H1 (cell line): ENCODE results near the gene STXBP6. TPM values are rescaled to one million over a fixed set of nuclear protein-coding genes. Genes with fewer than 3 reads are reported as not detected.

Source experiments
- CTCF ChIA-PET: fragments of 300-600 bp; sonication (Branson Sonifier 250); formaldehyde crosslinking; loops from one replicate; lab custom pipeline; 2021; ENCODE audit not compliant: partially characterized antibody; lab: Charles Lee
- POLR2A ChIA-PET: fragments of 300-600 bp; sonication (Branson Sonifier 250); formaldehyde crosslinking; loops from one replicate; lab custom pipeline; 2021; ENCODE audit warnings: inconsistent platforms; ENCODE audit not compliant: partially characterized antibody; lab: Charles Lee
- DNase-seq, 2 experiments: peaks; one replicate each; pipeline versions ENCODE4 v3.0.0 to v3.0.0-alpha.2; 2010 to 2022; ENCODE audit warnings: low spot score in 2 of 2, low read depth in 1 of 2, mixed read lengths in 1 of 2
- FAIRE-seq: peaks from 2 replicates; lab custom pipeline; 2011; peaks lifted over from hg19 to GRCh38; lab: Jason Lieb, UNC
- H2AFZ ChIP-seq: 2 replicates; pipeline ENCODE4 v1.8.1; 2012; ENCODE audit warnings: low read length, inconsistent platforms
- H2AK5ac ChIP-seq: 2 replicates; pipeline ENCODE4 v1.6.1; 2013; ENCODE audit warnings: low read depth, low read length
- H2BK120ac ChIP-seq: replicated peaks from 2 replicates; pipeline ENCODE3; 2013; ENCODE audit warnings: low read depth, low read length, inconsistent platforms
- H2BK12ac ChIP-seq: 2 replicates; pipeline ENCODE4 v1.6.1; 2013; ENCODE audit warnings: low read depth, low read length
- H2BK15ac ChIP-seq: 2 replicates; pipeline ENCODE4 v1.6.1; 2013; ENCODE audit warnings: low read length
- H2BK20ac ChIP-seq: 2 replicates; pipeline ENCODE4 v1.6.1; 2013; ENCODE audit warnings: low read length
- H2BK5ac ChIP-seq: 2 replicates; pipeline ENCODE4 v1.6.1; 2013; ENCODE audit warnings: low read depth, low read length
- H3K14ac ChIP-seq: 2 replicates; pipeline ENCODE4 v1.6.1; 2013; ENCODE audit warnings: inconsistent platforms; ENCODE audit not compliant: insufficient read length
- H3K18ac ChIP-seq: 2 replicates; pipeline ENCODE4 v1.6.1; 2013; ENCODE audit warnings: low read length; ENCODE audit errors: extremely low read depth
- H3K23ac ChIP-seq: 2 replicates; pipeline ENCODE4 v1.6.1; 2013; ENCODE audit warnings: inconsistent platforms; ENCODE audit not compliant: insufficient read length
- H3K23me2 ChIP-seq: 2 replicates; pipeline ENCODE4 v1.6.1; 2013; ENCODE audit warnings: low read depth, low read length
- H3K27ac ChIP-seq: 2 replicates; pipeline ENCODE4 v1.6.1; 2011; ENCODE audit warnings: low read depth, low read length, inconsistent platforms
- H3K27me3 ChIP-seq, 4 experiments: replicated peaks in 1 of 4; 1 replicate in 1 of 4; 2 replicates in 3 of 4; pipeline versions ENCODE4 v1.6.1 to v1.8.1; 2011 to 2013; ENCODE audit warnings: low read length in 3 of 4, mild to moderate bottlenecking in 3 of 4, inconsistent platforms in 2 of 4, mixed read lengths in 2 of 4, moderate library complexity in 1 of 4; ENCODE audit not compliant: control insufficient read depth in 3 of 4, insufficient read depth in 3 of 4; ENCODE audit errors: extremely low read depth in 1 of 4
- H3K36me3 ChIP-seq, 4 experiments: 2 replicates each; pipeline versions ENCODE4 v1.6.1 to v1.8.1; 2011 to 2013; ENCODE audit warnings: mild to moderate bottlenecking in 4 of 4, low read length in 3 of 4, moderate library complexity in 2 of 4, control low read depth in 1 of 4, inconsistent platforms in 1 of 4; ENCODE audit not compliant: insufficient read depth in 4 of 4, control insufficient read depth in 2 of 4
- H3K4ac ChIP-seq: replicated peaks from 2 replicates; pipeline ENCODE3; 2013; ENCODE audit warnings: low read length, low read depth, mixed read lengths, inconsistent platforms; ENCODE audit not compliant: insufficient read length
- H3K4me1 ChIP-seq, 4 experiments: replicated peaks in 1 of 4; 1 replicate in 1 of 4; 2 replicates in 3 of 4; pipeline versions ENCODE4 v1.6.1 to v1.8.1; 2011 to 2013; ENCODE audit warnings: low read length in 3 of 4, inconsistent platforms in 2 of 4, mixed read lengths in 1 of 4; ENCODE audit not compliant: insufficient read depth in 4 of 4, control insufficient read depth in 3 of 4
- H3K4me2 ChIP-seq, 2 experiments: 2 replicates each; pipeline versions ENCODE4 v1.6.1 to v1.8.1; 2011 to 2013; ENCODE audit warnings: low read depth in 2 of 2, low read length in 2 of 2, control low read depth in 1 of 2, inconsistent platforms in 1 of 2, mild to moderate bottlenecking in 1 of 2; ENCODE audit not compliant: insufficient read depth in 1 of 2
- H3K4me3 ChIP-seq, 4 experiments: fragments of 200-600, 300-600 bp in 1 of 4; sonication (generic), shearing (Covaris generic), sonication (Bioruptor Twin) in 1 of 4; 2 replicates each; pipeline versions ENCODE4 v1.5.1 to v1.8.1; 2011 to 2016; ENCODE audit warnings: low read length in 4 of 4, low read depth in 3 of 4, control low read depth in 2 of 4, inconsistent platforms in 2 of 4, mild to moderate bottlenecking in 2 of 4, mixed read lengths in 1 of 4, moderate library complexity in 1 of 4; ENCODE audit not compliant: insufficient read depth in 2 of 4; ENCODE audit errors: extremely low read depth in 1 of 4
- H3K56ac ChIP-seq: replicated peaks from 2 replicates; pipeline ENCODE3; 2013; ENCODE audit warnings: low read depth, mild to moderate bottlenecking, mixed read lengths, low read length, inconsistent platforms; ENCODE audit not compliant: insufficient read length
- H3K79me1 ChIP-seq: 2 replicates; pipeline ENCODE4 v1.6.1; 2013; ENCODE audit warnings: low read depth, low read length, control low read depth
- H3K79me2 ChIP-seq, 2 experiments: 2 replicates each; pipeline versions ENCODE4 v1.6.1 to v1.8.1; 2012 to 2013; ENCODE audit warnings: low read length in 2 of 2, mild to moderate bottlenecking in 2 of 2, inconsistent platforms in 1 of 2; ENCODE audit not compliant: insufficient read depth in 2 of 2, control insufficient read depth in 1 of 2
- H3K9ac ChIP-seq, 4 experiments: replicated peaks in 1 of 4; 1 replicate in 1 of 4; 2 replicates in 3 of 4; pipeline versions ENCODE4 v1.6.1 to v1.8.1; 2011 to 2013; ENCODE audit warnings: low read depth in 3 of 4, low read length in 3 of 4, control low read depth in 2 of 4, mild to moderate bottlenecking in 2 of 4, moderate library complexity in 2 of 4, inconsistent platforms in 1 of 4; ENCODE audit errors: extremely low read depth in 1 of 4
- H3K9me3 ChIP-seq, 2 experiments: 2 replicates each; pipeline versions ENCODE4 v1.6.1 to v1.8.1; 2012 to 2013; ENCODE audit warnings: mild to moderate bottlenecking in 2 of 2, moderate library complexity in 2 of 2, control low read depth in 1 of 2, inconsistent platforms in 1 of 2, low read depth in 1 of 2, low read length in 1 of 2, mixed read lengths in 1 of 2; ENCODE audit not compliant: insufficient read depth in 2 of 2
- H4K20me1 ChIP-seq, 2 experiments: replicated peaks in 1 of 2; 2 replicates each; pipeline versions ENCODE3 to v1.8.1; 2011 to 2013; ENCODE audit warnings: inconsistent platforms in 2 of 2, low read length in 2 of 2, mild to moderate bottlenecking in 1 of 2; ENCODE audit not compliant: insufficient read depth in 2 of 2, control insufficient read depth in 1 of 2
- H4K5ac ChIP-seq: 2 replicates; pipeline ENCODE4 v1.6.1; 2013; ENCODE audit warnings: low read length, low read depth, mixed read lengths, inconsistent platforms; ENCODE audit not compliant: insufficient read length
- H4K8ac ChIP-seq: 2 replicates; pipeline ENCODE4 v1.8.0; 2013; ENCODE audit warnings: mild to moderate bottlenecking, moderate library complexity, low read length, inconsistent platforms; ENCODE audit not compliant: insufficient read depth; ENCODE audit errors: extremely low read depth
- H4K91ac ChIP-seq: replicated peaks from 2 replicates; pipeline ENCODE3; 2013; ENCODE audit warnings: low read length, mixed read lengths, inconsistent platforms; ENCODE audit not compliant: insufficient read length
- ASH2L ChIP-seq: fragments of 200-600, 300-600 bp; sonication (generic); IDR thresholded peaks from one replicate; pipeline ENCODE4 v1.7.1; 2017; ENCODE audit warnings: low read length
- CBX5 ChIP-seq: fragments of 300-800, 300-1000 bp; sonication (generic); IDR thresholded peaks from 2 replicates; pipeline ENCODE4 v1.7.1; 2016; ENCODE audit warnings: antibody characterized with exemption, low read length, low read depth
- CHD2 ChIP-seq: IDR thresholded peaks from 2 replicates; pipeline ENCODE4 v1.6.1; 2012; ENCODE audit warnings: low read length, improper control_type of control experiment
- KDM4A ChIP-seq: IDR thresholded peaks from one replicate; pipeline ENCODE4 v1.7.1; 2012; ENCODE audit warnings: low read depth, mild to moderate bottlenecking, moderate library complexity, low read length, inconsistent platforms; ENCODE audit not compliant: severe bottlenecking
- KDM5A ChIP-seq: fragments of 200-600 bp; IDR thresholded peaks from 2 replicates; pipeline ENCODE4 v1.7.1; 2012; ENCODE audit warnings: mild to moderate bottlenecking, low read length, inconsistent platforms, mixed read lengths
- POLR2A ChIP-seq, 2 experiments: IDR thresholded peaks; 1 replicate in 1 of 2; 2 replicates in 1 of 2; pipeline ENCODE4 v1.6.1; 2011; ENCODE audit warnings: low read depth in 2 of 2, low read length in 2 of 2, mild to moderate bottlenecking in 2 of 2; ENCODE audit errors: control extremely low read depth in 1 of 2
- POLR2AphosphoS5 ChIP-seq: IDR thresholded peaks from 2 replicates; pipeline ENCODE4 v1.6.1; 2011; ENCODE audit warnings: low read depth, low read length
- SRF ChIP-seq: IDR thresholded peaks from 2 replicates; pipeline ENCODE4 v1.6.1; 2011; ENCODE audit warnings: mild to moderate bottlenecking, low read depth, low read length, moderate library complexity
- YY1 ChIP-seq: IDR thresholded peaks from 2 replicates; pipeline ENCODE4 v1.6.1; 2011; ENCODE audit warnings: low read depth, mild to moderate bottlenecking, low read length
- WGBS, 2 experiments: shearing (Covaris generic) in 1 of 2; methylation state at CpG; one replicate each; pipeline versions ENCODE4 v1.1.6 to v1.1.7; 2013 to 2015; ENCODE audit warnings: low lambda C conversion rate in 2 of 2, mixed read lengths in 2 of 2, inconsistent platforms in 1 of 2, low coverage in 1 of 2, missing lambda C conversion rate in 1 of 2; ENCODE audit not compliant: insufficient replicate concordance in 2 of 2, insufficient coverage in 1 of 2, insufficient read length in 1 of 2; ENCODE audit errors: extremely low coverage in 1 of 2, missing lambda C conversion rate in 1 of 2; 5-methylcytosine and 5-hydroxymethylcytosine counted together
- polyA plus RNA-seq, 7 experiments: library from polyadenylated mRNA; depleted of rRNA in 3 of 7; stranded (reverse) in 5 of 7; unstranded in 2 of 7; fragments of >200 nt in 5 of 7; fragments of 200-250 nt in 2 of 7; gene quantifications; 1 replicate in 5 of 7; 2 replicates in 1 of 7; 4 replicates in 1 of 7; pipeline versions ENCODE4 v1.2.1 to v1.2.3, GENCODE V29; 2011 to 2013; ENCODE audit warnings: missing spikeins in 2 of 7, mixed read lengths in 2 of 7
- total RNA-seq: library from RNA; stranded (reverse); fragmentation: NEBNext Ultra II Directional; extraction: Animal tissue kit (Norgen Biotek cat#: 25700); gene quantifications from 2 replicates; pipeline ENCODE4 v1.2.1, GENCODE V29; 2021
- TF ChIP-seq, protein P1 (sequence below), 3 experiments: IDR thresholded peaks; 1 replicate in 2 of 3; 2 replicates in 1 of 3; pipeline versions ENCODE4 v1.5.1 to v1.6.1; 2011; ENCODE audit warnings: low read length in 3 of 3, mild to moderate bottlenecking in 3 of 3, inconsistent platforms in 2 of 3, low read depth in 1 of 3, moderate library complexity in 1 of 3; ENCODE audit not compliant: insufficient read depth in 1 of 3; ENCODE audit errors: control extremely low read depth in 1 of 3

STXBP6 gene
- total and polyA plus RNA-seq, 2 of the 8 experiments (the other 6 are each of a cell fraction or from before 2014, with no cell fraction given): 9.4 to 18.1 TPM

DNA sequence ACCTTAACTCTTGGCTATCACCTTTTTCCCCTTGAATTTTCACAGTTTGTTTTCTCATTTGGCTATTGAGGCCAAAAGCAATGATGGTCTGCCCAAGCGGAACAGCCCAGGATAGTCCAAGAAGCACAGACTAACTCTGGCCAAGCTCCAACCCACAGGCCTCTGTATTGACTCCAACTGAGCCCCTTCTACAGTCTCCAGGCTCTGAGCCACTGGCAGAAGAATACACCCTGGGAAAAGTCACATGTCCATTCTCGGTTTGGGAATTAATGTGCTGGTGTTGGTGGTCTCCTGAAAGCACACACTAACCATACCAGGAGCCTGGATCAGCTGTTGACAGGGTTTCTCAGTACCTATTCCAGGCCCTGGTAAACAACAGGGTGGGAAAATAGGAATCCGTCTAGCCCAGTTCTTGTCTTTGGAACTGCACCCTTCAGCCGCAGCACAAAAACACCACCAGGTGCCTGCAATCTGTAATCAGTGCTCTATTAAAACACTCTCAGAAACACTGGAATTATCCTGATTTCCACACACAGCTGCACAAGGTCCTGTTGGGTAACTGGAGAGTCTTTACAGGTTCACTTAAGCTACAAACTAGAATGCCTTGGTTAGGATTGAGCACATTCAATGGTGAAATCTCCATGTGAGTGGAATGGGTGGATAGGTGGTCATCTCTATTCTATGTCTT lies 63.6 kb downstream of the STXBP6 start:
- Histone ChIP-seq H4K8ac (no peak overlapping the region), H3K4me1 (peaks cover 0 to 6% (median 0%) of the 10 kb centered on the region in 4 experiments; a peak in 1 of 7 replicates), H2AK5ac (no peak overlapping the region), H3K56ac (no peak overlapping the region), H3K9me3 (no peaks in the 10 kb centered on the region), H2BK12ac (no peak overlapping the region), H3K27ac (no peak overlapping the region), H3K27me3 (no peaks in the 10 kb centered on the region), H3K14ac (no peak overlapping the region), H3K23me2 (no peaks in the 10 kb centered on the region), H2BK20ac (no peak overlapping the region), H3K4me3 (no peak overlapping the region), H4K91ac (no peak overlapping the region), H3K18ac (no peak overlapping the region), H4K20me1 (no peaks in the 10 kb centered on the region), H2BK5ac (no peak overlapping the region), H3K79me1 (no peaks in the 10 kb centered on the region), H3K79me2 (0 out of 4 replicates have a peak, but pooled peaks cover 0 to 4% of the 10 kb centered on the region in 2 experiments), H2AFZ (no peak overlapping the region), H3K9ac (no peak overlapping the region), H3K23ac (no peak overlapping the region), H3K36me3 (no peaks in the 10 kb centered on the region), H2BK120ac (no peak overlapping the region), H3K4ac (no peak overlapping the region), H4K5ac (no peak overlapping the region), H3K4me2 (no peak overlapping the region), H2BK15ac (no peak overlapping the region)
- FAIRE-seq: no peak
- no peak for DNase-seq
- ChIA-PET CTCF (interaction anchor here (0.8 kb wide), 1 partner anchor 180 kb away, joined by 3 read pairs; no protein-coding TSS in a partner anchor), POLR2A (interaction anchor here (0.6 kb wide), 1 partner anchor 33 kb away, joined by 4 read pairs; no protein-coding TSS in a partner anchor)
- WGBS, 2 experiments: 93% methylated on average over 4 of the region's 4 CpGs; no CpG with 5 or more reads in 1 of the 2 experiments
- TF ChIP-seq ASH2L: no peak
- no peak for TF ChIP-seq POLR2AphosphoS5
- TF ChIP-seq SRF: no peak
- TF ChIP-seq KDM4A: no peak
- no peak for TF ChIP-seq KDM5A
- TF ChIP-seq, protein P1, sequence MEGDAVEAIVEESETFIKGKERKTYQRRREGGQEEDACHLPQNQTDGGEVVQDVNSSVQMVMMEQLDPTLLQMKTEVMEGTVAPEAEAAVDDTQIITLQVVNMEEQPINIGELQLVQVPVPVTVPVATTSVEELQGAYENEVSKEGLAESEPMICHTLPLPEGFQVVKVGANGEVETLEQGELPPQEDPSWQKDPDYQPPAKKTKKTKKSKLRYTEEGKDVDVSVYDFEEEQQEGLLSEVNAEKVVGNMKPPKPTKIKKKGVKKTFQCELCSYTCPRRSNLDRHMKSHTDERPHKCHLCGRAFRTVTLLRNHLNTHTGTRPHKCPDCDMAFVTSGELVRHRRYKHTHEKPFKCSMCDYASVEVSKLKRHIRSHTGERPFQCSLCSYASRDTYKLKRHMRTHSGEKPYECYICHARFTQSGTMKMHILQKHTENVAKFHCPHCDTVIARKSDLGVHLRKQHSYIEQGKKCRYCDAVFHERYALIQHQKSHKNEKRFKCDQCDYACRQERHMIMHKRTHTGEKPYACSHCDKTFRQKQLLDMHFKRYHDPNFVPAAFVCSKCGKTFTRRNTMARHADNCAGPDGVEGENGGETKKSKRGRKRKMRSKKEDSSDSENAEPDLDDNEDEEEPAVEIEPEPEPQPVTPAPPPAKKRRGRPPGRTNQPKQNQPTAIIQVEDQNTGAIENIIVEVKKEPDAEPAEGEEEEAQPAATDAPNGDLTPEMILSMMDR (IDR thresholded peaks at IDR 0.05; ENCODE audit: control extremely low read depth in 1 of 3, insufficient read depth in 1 of 3, low read depth in 1 of 3, low read length in 3 of 3): no peak
- no peak for TF ChIP-seq CHD2
- TF ChIP-seq YY1: no peak
- no peak for TF ChIP-seq POLR2A (IDR thresholded peaks at IDR 0.05; ENCODE audit: control extremely low read depth in 1 of 2, low read depth in 2 of 2, low read length in 2 of 2)
- TF ChIP-seq CBX5: no peak
